ENCODE measurements around the gene PHACTR1.

PHACTR1 gene

DNA sequence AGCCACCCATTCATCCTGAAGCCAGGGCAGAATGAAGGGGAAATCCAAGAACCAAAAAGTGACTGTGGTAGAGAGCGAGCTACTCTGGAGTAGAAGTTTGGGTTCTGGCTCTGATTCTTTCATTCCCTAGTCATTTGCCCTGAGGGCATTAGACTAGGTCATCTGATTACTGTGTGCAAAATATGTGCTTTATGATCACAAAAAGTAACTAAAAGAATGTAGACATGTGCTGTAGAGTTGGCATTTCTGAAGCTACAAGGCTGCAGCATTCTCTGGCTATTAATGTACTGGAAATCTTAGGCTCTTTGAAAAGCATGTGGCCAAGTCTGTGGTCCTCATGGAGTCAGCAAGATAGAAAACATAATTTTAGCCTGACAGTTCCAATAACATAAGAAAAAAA lies 517.6 kb downstream of the PHACTR1 start:
- FAIRE-seq = no peak
- no peak for DNase-seq (ENCODE audit: insufficient read length, low spot score)
- no peak for TF ChIP-seq POLR2A (IDR thresholded peaks at IDR 0.05; ENCODE audit: low read depth, low read length)

DNA sequence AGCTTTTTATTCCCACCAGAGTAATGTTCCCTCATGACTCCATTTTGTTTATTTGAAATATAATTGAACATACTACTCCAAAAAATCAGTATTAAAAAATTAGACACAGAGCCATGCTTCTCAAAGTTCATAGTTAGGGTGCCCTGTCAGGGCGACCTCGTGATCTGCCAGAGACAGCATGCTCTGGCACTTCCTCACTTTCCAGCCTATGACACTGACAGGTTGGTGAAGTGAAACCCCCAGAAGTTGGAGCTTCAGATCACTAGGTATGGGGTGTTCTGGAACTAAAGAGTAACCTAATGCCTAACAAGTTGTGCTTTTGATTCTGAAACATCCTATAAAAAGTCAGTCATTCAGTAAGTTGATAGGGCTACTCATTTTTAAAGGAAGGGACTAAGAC lies 518.8 kb downstream of the PHACTR1 start:
- DNase-seq (ENCODE audit: insufficient read length, low spot score) (no peak), FAIRE-seq (no peak)
- no peak for TF ChIP-seq POU2F2 (IDR thresholded peaks at IDR 0.05; ENCODE audit: low read depth, low read length)
- TF ChIP-seq POLR2AphosphoS5 (IDR thresholded peaks at IDR 0.05; ENCODE audit: low read depth, low read length) = no peak
- TF ChIP-seq SPI1 (IDR thresholded peaks at IDR 0.05; ENCODE audit: low read depth, low read length) = peak; percentile 35; the same call in 1 of the 2 replicates
- TF ChIP-seq POLR2A (IDR thresholded peaks at IDR 0.05; ENCODE audit: low read depth, low read length) = no peak

GRCh38 chr6:13237318-13237717 lies 520.8 kb downstream of the PHACTR1 start:
- no peak for TF ChIP-seq POLR2AphosphoS5 (IDR thresholded peaks at IDR 0.05; ENCODE audit: low read depth, low read length)
- no peak for TF ChIP-seq POU2F2 (IDR thresholded peaks at IDR 0.05; ENCODE audit: low read depth, low read length)
- TF ChIP-seq TAF1 (IDR thresholded peaks at IDR 0.05; ENCODE audit: low read depth, low read length) = no peak
- no peak for TF ChIP-seq POLR2A (IDR thresholded peaks at IDR 0.05; ENCODE audit: low read depth, low read length)
- TF ChIP-seq SPI1 (IDR thresholded peaks at IDR 0.05; ENCODE audit: low read depth, low read length) = no peak
- no peak for TF ChIP-seq PAX5 (IDR thresholded peaks at IDR 0.05; ENCODE audit: insufficient read depth, low read length, severe bottlenecking)
- FAIRE-seq (no peak), DNase-seq (ENCODE audit: insufficient read length, low spot score) (no peak)

GRCh38 chr6:13238017-13238416 lies 521.5 kb downstream of the PHACTR1 start:
- DNase-seq (ENCODE audit: insufficient read length, low spot score) (no peak), FAIRE-seq (no peak)
- TF ChIP-seq SPI1 (IDR thresholded peaks at IDR 0.05; ENCODE audit: low read depth, low read length) (no peak), POU2F2 (IDR thresholded peaks at IDR 0.05; ENCODE audit: low read depth, low read length) (no peak), TAF1 (IDR thresholded peaks at IDR 0.05; ENCODE audit: low read depth, low read length) (no peak), PAX5 (IDR thresholded peaks at IDR 0.05; ENCODE audit: insufficient read depth, low read length, severe bottlenecking) (no peak), POLR2AphosphoS5 (IDR thresholded peaks at IDR 0.05; ENCODE audit: low read depth, low read length) (no peak), POLR2A (IDR thresholded peaks at IDR 0.05; ENCODE audit: low read depth, low read length) (no peak)

GRCh38 chr6:13238640-13239216 lies 522.2 kb downstream of the PHACTR1 start:
- FAIRE-seq = no peak
- DNase-seq (ENCODE audit: insufficient read length, low spot score) = no peak

DNA sequence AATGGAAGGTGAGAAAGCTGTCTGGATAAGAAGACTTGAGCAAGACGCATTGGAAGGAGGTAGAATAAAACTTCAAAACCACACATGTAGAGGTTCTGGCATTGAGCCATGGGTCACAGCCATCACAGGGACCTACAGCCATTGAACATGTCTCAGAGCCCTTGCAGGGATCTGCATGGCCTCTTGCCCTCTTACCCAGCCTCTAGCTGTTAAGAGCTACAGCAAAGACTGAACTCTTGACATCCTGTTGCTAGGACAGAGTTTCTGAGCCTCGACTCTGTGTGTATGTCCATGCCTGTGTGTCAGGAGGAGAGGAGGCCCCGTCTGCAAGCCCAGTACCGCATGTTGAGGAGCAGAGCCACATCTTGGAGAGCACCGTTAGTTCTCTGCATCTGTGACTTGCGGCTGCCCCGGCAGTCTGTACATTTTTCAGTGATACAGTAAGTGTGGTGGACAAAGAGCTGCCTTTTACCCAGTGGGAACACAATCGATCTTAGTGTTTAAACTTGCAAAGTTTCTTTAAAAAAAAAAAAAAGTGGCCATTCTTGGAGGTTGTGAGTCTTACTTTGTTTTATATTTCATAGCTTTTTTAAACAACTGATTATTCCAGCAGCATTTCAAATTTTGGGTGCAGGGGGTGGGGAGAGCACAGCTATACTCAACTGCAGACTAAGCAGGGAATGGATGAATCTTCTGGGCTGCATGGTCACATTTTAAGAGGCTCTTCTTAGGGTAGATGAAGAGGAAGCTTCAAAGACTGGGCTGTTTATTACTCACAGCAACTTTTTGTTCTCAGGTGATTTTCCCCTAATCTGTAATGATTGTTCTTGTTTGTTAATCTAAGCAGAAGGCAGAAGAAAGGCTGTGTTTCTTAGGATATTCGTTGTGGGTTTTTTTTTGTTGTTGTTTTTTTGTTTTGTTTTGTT lies 523.2 kb downstream of the PHACTR1 start:
- FAIRE-seq = no peak
- TF ChIP-seq TAF1 (IDR thresholded peaks at IDR 0.05; ENCODE audit: low read depth, low read length) (no peak), POU2F2 (IDR thresholded peaks at IDR 0.05; ENCODE audit: low read depth, low read length) (no peak), POLR2A (IDR thresholded peaks at IDR 0.05; ENCODE audit: low read depth, low read length) (no peak), POLR2AphosphoS5 (IDR thresholded peaks at IDR 0.05; ENCODE audit: low read depth, low read length) (no peak), PAX5 (IDR thresholded peaks at IDR 0.05; ENCODE audit: insufficient read depth, low read length, severe bottlenecking) (no peak), SPI1 (IDR thresholded peaks at IDR 0.05; ENCODE audit: low read depth, low read length) (no peak)
- no peak for DNase-seq (ENCODE audit: insufficient read length, low spot score)

More at GRCh38 chr6:13238640-13239216, 522.2 kb downstream of the PHACTR1 start:
- no peak for TF ChIP-seq POLR2AphosphoS5 (IDR thresholded peaks at IDR 0.05; ENCODE audit: low read depth, low read length)
- TF ChIP-seq SPI1 (IDR thresholded peaks at IDR 0.05; ENCODE audit: low read depth, low read length) = no peak
- TF ChIP-seq PAX5 (IDR thresholded peaks at IDR 0.05; ENCODE audit: insufficient read depth, low read length, severe bottlenecking) = no peak
- TF ChIP-seq POU2F2 (IDR thresholded peaks at IDR 0.05; ENCODE audit: low read depth, low read length) = no peak
- no peak for TF ChIP-seq POLR2A (IDR thresholded peaks at IDR 0.05; ENCODE audit: low read depth, low read length)
- no peak for TF ChIP-seq TAF1 (IDR thresholded peaks at IDR 0.05; ENCODE audit: low read depth, low read length)

GRCh38 chr6:13241364-13241763 lies 524.8 kb downstream of the PHACTR1 start:
- DNase-seq (ENCODE audit: insufficient read length, low spot score) (no peak), FAIRE-seq (no peak)
- TF ChIP-seq POU2F2 (IDR thresholded peaks at IDR 0.05; ENCODE audit: low read depth, low read length) (no peak), SPI1 (IDR thresholded peaks at IDR 0.05; ENCODE audit: low read depth, low read length) (no peak), POLR2AphosphoS5 (IDR thresholded peaks at IDR 0.05; ENCODE audit: low read depth, low read length) (no peak), TAF1 (IDR thresholded peaks at IDR 0.05; ENCODE audit: low read depth, low read length) (no peak), POLR2A (IDR thresholded peaks at IDR 0.05; ENCODE audit: low read depth, low read length) (no peak), PAX5 (IDR thresholded peaks at IDR 0.05; ENCODE audit: insufficient read depth, low read length, severe bottlenecking) (no peak)

GRCh38 chr6:13242178-13242577 lies 525.6 kb downstream of the PHACTR1 start:
- no peak for DNase-seq (ENCODE audit: insufficient read length, low spot score)
- TF ChIP-seq POLR2A (IDR thresholded peaks at IDR 0.05; ENCODE audit: low read depth, low read length) (no peak), SPI1 (IDR thresholded peaks at IDR 0.05; ENCODE audit: low read depth, low read length) (no peak), POU2F2 (IDR thresholded peaks at IDR 0.05; ENCODE audit: low read depth, low read length) (no peak), TAF1 (IDR thresholded peaks at IDR 0.05; ENCODE audit: low read depth, low read length) (no peak), POLR2AphosphoS5 (IDR thresholded peaks at IDR 0.05; ENCODE audit: low read depth, low read length) (no peak), PAX5 (IDR thresholded peaks at IDR 0.05; ENCODE audit: insufficient read depth, low read length, severe bottlenecking) (no peak)
- FAIRE-seq = peak; percentile 47

- no peak for FAIRE-seq
- TF ChIP-seq POLR2AphosphoS5 (IDR thresholded peaks at IDR 0.05; ENCODE audit: low read depth, low read length) (no peak), TAF1 (IDR thresholded peaks at IDR 0.05; ENCODE audit: low read depth, low read length) (no peak), SPI1 (IDR thresholded peaks at IDR 0.05; ENCODE audit: low read depth, low read length) (no peak), PAX5 (IDR thresholded peaks at IDR 0.05; ENCODE audit: insufficient read depth, low read length, severe bottlenecking) (no peak), POU2F2 (IDR thresholded peaks at IDR 0.05; ENCODE audit: low read depth, low read length) (no peak), POLR2A (IDR thresholded peaks at IDR 0.05; ENCODE audit: low read depth, low read length) (no peak)
Measured at GRCh38 chr6:13242590-13242989, 526.0 kb downstream of the PHACTR1 start.

More at GRCh38 chr6:13242590-13242989, 526.0 kb downstream of the PHACTR1 start:
- DNase-seq (ENCODE audit: insufficient read length, low spot score) = no peak

Data from GM12891 (cell line).